Endothelial cell of umbilical vein (primary cell): ENCODE data around the gene SPPL2C.

ENCODE experiments used
- EZH2 ChIP-seq: IDR thresholded peaks from 2 replicates; pipeline ENCODE4 v1.6.1; 2012; ENCODE audit warnings: borderline replicate concordance, low read depth, mild to moderate bottlenecking, moderate library complexity, low read length, inconsistent platforms; ENCODE audit not compliant: severe bottlenecking
- FOS ChIP-seq: IDR thresholded peaks from 2 replicates; pipeline ENCODE4 v1.6.1; 2011; ENCODE audit warnings: mild to moderate bottlenecking, low read length, moderate library complexity, borderline replicate concordance; ENCODE audit not compliant: insufficient read depth
- GATA2 ChIP-seq: IDR thresholded peaks from 2 replicates; pipeline ENCODE4 v1.7.0; 2011; ENCODE audit warnings: low read depth, mild to moderate bottlenecking, moderate library complexity, mixed read lengths, low read length; ENCODE audit not compliant: insufficient read length, insufficient read depth
- JUN ChIP-seq: IDR thresholded peaks from 2 replicates; pipeline ENCODE4 v1.6.1; 2011; ENCODE audit warnings: borderline replicate concordance, low read depth; ENCODE audit not compliant: insufficient read length, insufficient read depth
- MYC ChIP-seq: IDR thresholded peaks from one replicate; pipeline ENCODE4 v1.6.1; 2011; ENCODE audit warnings: mild to moderate bottlenecking, low read depth, low read length
- POLR2A ChIP-seq: IDR thresholded peaks from 2 replicates; pipeline ENCODE4 v1.6.1; 2012; ENCODE audit warnings: low read depth, mild to moderate bottlenecking, control low read depth, low read length
- POLR2AphosphoS5 ChIP-seq: IDR thresholded peaks from 2 replicates; pipeline ENCODE4 v1.6.1; 2012; ENCODE audit warnings: low read depth, mild to moderate bottlenecking, control low read depth, low read length, moderate library complexity; ENCODE audit not compliant: insufficient read depth
- TF ChIP-seq, protein P1 (sequence below), 2 donors: IDR thresholded peaks; 1 replicate in 1 of 2; 2 replicates in 1 of 2; pipeline ENCODE4 v1.5.1; 2011; ENCODE audit warnings: low read length in 2 of 2, mild to moderate bottlenecking in 2 of 2, moderate library complexity in 2 of 2, control low read depth in 1 of 2, inconsistent platforms in 1 of 2, low read depth in 1 of 2; ENCODE audit not compliant: insufficient read depth in 1 of 2; ENCODE audit errors: extremely low read depth in 1 of 2
- TF ChIP-seq, protein P2 (sequence below): IDR thresholded peaks from 2 replicates; pipeline ENCODE4 v1.6.1; 2011; ENCODE audit not compliant: insufficient read depth, insufficient read length

DNA sequence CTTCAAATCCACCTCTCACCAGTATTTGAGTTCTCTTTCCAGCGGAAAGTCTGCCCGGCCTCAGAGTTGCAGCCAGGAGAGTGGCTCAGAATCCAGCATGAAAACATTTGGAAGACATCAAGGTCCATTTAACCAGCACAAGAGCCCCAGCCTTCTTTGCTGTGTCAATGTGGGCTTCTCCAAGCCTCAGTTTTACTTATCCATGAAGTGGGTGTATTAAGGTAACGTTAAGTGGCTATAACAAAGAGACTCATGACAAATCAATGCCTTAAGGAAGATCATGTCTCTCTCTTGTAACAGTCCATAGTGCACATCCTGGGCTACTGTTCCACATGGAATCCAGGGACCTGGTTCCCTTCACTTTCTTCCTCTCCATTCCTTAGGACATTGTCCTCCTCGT, 959 bp upstream of the SPPL2C start:
- TF ChIP-seq, protein P1, sequence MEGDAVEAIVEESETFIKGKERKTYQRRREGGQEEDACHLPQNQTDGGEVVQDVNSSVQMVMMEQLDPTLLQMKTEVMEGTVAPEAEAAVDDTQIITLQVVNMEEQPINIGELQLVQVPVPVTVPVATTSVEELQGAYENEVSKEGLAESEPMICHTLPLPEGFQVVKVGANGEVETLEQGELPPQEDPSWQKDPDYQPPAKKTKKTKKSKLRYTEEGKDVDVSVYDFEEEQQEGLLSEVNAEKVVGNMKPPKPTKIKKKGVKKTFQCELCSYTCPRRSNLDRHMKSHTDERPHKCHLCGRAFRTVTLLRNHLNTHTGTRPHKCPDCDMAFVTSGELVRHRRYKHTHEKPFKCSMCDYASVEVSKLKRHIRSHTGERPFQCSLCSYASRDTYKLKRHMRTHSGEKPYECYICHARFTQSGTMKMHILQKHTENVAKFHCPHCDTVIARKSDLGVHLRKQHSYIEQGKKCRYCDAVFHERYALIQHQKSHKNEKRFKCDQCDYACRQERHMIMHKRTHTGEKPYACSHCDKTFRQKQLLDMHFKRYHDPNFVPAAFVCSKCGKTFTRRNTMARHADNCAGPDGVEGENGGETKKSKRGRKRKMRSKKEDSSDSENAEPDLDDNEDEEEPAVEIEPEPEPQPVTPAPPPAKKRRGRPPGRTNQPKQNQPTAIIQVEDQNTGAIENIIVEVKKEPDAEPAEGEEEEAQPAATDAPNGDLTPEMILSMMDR (IDR thresholded peaks at IDR 0.05; ENCODE audit: extremely low read depth in 1 of 2, insufficient read depth in 1 of 2, low read depth in 1 of 2, low read length in 2 of 2) = no peak
- TF ChIP-seq POLR2A = no peak
- TF ChIP-seq POLR2AphosphoS5 = no peak
- TF ChIP-seq, protein P2, sequence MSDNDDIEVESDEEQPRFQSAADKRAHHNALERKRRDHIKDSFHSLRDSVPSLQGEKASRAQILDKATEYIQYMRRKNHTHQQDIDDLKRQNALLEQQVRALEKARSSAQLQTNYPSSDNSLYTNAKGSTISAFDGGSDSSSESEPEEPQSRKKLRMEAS = no peak
- TF ChIP-seq EZH2 = no peak
- TF ChIP-seq MYC = no peak
- no peak for TF ChIP-seq JUN
- no peak for TF ChIP-seq GATA2
- no peak for TF ChIP-seq FOS
